ENCODE measurements around the gene GLCE.
"Not testable (repeated sequence)": the region's sequence is repeated elsewhere in the genome, so short reads cannot be mapped to it uniquely, and the experiment has no call there.

GLCE gene

DNA sequence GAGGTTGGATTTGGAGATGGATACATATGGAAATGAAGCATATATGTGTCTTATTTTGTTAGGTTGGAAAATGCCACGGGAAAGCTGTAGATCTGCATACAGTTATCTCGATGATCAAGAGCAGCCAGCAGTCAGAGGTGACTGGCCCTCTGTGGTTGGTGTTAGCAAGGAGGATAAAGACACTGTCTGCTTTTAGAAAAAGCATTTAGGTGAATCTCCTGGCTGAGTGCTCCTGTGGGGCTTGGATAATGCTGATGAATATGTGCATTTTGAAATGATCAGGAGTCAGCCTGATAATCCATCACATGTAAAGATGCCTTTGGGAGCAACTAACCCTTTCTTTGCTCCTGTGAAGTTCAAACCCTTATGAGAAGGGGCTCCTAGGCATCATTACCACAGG lies 24.9 kb upstream of the GLCE start:
- no peak for DNase-seq (ENCODE audit: low read depth, low spot score)

DNA sequence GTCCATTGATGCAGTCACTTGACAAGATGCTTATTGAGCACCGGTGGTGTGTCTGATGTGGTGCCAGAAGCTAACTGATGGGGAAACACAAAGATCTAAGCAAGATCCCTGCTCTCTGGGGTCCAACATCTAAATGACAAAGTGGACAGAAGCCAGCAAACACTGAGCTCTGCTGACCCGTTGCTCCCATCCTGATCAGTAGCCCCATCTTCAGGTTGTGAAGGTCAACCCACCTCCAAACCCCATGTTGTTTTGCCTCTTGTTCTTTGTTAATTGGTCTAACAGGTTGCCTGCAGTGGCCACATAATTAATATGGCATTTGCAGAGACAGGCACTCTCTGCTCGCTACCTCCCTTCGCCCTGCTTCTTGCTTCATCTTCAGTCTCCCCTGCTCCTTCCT lies 21.5 kb upstream of the GLCE start:
- DNase-seq (ENCODE audit: low read depth, low spot score), result no peak

DNA sequence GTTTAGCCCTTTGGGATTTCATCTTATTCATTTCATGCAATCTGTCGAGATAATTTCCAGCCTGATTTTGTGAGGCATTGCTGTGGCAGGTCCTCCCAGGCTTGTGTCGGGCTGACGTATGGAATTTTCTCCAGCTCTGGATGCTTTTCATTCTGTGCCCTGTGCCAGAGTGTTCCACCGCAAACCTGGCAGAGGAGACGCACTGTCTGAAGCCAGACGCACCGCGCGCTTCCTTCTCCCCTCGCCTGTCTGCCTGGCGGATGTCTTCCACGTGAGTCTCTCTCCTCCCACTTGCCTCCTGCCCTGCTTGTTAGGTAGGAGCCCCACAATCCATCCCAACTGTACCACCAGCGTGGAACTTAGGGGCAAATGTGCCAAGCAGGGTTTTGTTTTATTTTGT lies 20.1 kb upstream of the GLCE start:
- DNase-seq (ENCODE audit: low read depth, low spot score), result peak; percentile 62

DNA sequence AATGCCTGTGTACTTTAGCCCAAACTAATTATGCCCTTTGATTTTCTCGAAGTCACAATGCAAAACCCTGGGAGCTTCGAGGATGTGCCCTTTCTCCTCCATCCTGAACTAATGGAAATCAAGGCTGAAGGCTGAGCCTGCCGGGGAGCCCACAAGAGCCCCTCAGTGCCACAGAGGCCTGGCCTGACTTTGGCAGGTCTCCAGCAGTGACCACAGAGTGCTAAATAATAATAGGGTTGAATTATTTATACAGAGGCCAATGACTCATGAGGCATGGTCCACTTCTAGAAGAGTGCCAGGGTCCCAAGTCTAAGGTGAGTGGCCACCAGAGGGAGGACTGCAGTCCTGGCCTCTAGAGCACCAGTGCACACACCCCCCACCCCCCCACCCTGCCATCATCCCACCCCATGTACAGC lies 19.1 kb upstream of the GLCE start:
- peak; percentile 82 for DNase-seq (ENCODE audit: low read depth, low spot score)

DNA sequence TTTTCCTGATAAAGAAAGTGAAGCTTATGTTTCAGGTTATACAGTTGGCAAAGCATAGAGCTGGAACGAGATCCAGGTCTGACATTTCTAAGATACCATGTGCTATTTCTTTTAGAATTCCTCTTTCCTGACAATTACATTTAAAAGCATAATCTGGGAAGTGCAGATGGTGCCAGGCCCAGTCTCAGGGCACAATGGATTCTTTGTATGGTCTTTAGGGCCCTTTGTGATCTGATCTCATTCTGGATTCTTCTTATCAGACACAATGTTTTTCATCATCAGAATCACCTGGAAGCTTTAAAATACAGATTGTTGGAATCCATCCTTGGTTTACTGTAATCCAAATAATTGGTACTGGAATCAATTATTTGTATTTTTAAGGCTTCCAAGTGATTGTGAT lies 18.6 kb upstream of the GLCE start:
- DNase-seq (ENCODE audit: low read depth, low spot score), result no peak

DNA sequence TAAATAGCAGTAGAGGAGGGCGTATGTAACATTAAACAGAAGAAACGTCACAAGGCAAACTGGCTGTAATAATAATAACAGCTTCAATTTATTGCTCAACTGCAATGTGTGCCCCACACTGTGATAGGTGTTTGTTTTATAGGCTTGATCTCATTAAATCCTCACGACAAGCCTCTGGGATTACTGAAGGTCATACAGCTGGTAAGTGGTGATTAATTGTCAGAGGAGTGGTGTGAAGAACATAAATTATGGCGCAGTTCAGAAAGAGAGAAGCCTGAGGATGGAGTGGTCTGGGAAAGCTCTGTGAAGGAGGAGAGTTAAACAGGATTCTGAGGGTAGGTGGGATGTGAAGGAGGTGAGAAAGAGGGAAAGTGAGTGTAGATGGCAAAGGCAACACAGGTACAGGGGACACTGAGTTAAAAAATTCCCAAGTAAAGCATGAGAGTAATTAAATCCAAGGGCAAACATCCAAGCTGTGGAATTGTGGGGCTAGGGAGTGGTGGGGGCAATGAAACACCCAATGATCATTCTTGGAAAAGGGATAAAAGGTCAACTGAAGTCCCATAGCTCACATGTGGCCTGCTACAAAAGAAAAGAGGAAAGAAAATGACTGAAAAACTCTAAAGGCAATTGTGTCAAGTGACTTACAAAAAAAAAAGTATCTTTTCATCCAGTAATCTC lies 16.5 kb upstream of the GLCE start:
- DNase-seq (ENCODE audit: low read depth, low spot score), result no peak

DNA sequence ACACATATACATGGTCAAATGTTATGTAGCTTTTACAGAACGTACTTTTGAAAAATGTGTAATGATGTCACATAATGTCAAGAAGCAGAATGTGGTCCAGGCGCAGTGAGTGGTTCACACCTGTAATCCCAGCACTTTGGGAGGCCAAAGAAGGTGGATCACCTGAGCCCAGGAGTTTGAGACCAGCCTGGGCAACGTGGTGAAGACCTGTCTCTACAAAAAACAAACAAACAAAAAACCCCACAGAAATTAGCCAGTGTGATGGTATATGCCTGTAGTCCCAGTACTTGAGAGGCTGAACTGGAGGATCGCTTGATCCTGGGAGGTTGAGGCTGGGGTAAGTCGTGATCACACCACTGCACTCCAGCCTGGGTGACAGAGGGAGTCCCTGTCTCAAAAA lies 15.9 kb upstream of the GLCE start:
- DNase-seq (ENCODE audit: low read depth, low spot score), result no peak

DNA sequence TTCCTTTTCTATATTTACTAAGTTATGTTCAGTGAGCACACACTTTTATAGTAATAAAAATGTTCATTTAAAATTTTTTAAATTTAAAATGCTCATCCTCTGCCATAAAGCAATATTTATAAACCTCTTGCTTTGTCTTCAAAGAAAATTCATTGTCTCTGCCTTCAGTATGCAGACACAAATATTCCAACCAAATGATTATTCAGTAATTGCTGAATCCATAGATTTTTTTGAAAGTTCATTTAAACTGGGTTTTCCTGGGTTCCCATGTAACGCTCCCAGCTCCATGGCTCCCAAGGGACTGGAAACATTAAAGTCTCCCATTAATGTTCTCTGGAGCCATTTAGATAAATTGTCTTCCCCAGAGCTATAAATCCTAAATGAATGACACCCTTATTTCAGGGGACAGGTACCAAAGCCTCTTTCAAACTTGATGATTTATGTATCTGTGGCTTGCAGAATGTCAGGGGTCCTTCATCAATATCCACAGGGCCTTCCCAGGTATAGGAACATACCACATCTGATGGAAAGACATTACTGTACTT lies 15.2 kb upstream of the GLCE start:
- DNase-seq (ENCODE audit: low read depth, low spot score), result no peak

DNA sequence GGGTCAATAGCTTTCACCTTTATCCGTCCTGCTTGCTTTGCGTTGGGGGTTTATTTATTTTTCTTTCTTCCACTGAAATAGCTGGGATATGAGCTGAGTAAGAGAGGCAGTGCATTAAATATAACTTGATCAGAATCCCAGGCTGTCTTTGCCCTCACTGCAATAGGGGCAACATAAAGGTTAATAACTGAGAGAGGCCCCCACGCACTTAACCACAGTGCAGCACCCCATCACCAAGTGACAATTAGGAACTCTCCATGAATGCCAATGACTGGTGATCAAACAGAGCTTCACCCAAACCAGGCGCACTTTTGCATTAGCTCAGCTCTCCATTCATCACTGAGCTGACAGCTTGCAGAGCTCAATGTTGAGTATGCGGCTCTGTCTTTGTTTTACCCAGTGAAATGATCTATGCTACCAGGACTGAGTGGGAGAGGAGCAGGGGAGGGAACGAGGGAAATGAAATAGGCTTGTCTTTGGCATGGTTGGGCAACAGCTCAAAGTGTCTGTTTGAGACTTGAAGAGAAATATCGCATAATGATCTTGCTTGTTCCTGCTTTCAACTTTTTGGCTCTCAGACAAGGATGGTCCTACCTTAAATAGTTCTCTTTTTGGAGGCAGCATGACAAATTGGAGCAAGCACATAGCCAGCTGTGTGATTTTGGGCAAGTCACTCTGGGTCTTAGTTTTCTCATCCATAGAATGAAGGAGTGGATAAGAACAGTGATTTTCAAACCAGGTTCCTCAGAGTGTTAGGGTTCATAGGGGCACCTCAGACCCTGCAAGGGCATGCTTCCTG lies 14.5 kb upstream of the GLCE start:
- DNase-seq (ENCODE audit: low read depth, low spot score), result peak; percentile 37

DNA sequence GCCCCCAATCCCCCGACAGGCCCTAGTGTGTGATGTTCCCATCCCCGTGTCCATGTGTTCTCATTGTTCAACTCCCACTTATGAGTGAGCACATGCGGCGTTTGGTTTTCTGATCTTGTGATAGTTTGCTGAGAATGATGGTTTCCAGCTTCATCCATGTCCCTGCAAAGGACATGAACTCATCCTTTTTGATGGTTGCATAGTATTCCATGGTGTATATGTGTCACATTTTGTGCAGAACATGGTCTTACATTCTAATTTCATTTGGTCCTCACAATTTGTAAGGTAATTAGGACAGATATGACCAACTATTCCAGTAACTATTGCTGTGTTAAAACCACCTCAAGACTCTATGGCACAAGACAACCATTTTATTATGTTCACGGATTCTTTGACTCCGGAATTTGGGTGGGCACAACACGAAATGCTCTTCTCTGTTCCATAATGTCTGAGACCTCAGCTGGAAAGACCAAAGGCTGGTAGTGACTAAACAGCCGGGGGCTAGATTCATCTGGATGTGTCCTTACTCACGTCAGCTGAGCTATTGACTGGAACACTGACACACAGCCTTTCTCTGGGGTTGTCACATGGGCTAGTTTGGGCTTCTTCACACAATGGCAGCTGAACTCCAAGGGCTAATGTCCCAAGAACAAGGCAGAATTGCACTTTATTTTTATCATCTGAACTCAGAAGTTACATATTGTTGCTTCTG lies 13.6 kb upstream of the GLCE start:
- DNase-seq (ENCODE audit: low read depth, low spot score), result no peak

DNA sequence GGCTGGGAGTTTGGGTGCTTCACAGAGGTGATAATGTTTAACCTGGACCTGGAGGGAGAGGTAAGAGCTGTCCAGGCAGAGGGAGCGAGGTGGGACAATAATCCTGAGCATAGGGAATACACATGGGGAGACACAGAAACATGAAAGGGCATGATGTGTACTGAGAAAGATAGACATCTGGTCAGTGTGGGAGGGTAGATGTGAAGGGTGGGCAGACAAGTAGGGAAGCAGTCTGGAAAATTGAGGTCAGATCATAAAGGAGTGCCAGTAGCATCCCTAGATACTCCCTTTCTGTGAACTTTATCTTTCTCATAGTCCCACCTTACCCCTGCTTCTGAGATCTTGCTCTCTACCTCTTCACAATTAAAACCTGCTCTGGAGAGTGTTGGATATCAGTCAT lies 12.0 kb upstream of the GLCE start:
- DNase-seq (ENCODE audit: low read depth, low spot score), result no peak

DNA sequence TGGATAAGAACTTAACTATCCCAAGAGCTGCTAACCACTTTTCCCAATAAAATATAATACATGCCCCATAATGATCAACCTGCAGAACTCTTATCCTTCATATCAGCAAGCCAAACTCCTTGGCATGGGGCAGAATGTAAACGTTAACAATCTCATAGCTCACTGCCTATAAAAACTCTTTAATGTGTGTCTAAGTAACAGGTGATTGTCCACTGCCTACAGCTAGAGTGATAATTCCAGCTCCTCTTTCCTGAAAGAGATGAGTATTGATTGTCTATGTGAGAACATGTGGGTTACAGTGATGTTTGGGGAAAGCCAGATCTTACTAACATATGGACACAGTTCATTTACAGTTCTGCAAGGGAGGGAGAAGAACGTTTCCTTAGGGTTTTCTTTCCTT lies 11.3 kb upstream of the GLCE start:
- no peak for DNase-seq (ENCODE audit: low read depth, low spot score)

DNA sequence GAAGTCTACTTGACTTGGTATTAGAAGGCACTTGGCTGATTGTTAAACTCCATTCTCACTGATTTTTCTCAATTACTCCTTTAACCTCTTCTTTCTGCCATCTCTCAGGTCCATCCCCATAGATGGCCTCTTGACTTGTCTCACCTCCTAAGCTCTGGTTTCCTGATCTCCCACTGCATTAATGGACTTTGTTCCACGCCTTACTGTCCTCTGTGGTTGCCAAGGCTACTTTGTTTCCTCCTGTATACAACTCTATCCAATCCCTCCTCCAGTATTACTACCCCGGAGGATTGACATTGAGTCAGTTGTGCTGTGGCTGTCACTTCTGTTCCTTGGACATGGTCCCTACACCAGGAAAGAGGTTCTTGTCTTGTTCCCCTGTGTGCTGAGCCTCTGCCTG lies 10.6 kb upstream of the GLCE start:
- no peak for DNase-seq (ENCODE audit: low read depth, low spot score)

DNA sequence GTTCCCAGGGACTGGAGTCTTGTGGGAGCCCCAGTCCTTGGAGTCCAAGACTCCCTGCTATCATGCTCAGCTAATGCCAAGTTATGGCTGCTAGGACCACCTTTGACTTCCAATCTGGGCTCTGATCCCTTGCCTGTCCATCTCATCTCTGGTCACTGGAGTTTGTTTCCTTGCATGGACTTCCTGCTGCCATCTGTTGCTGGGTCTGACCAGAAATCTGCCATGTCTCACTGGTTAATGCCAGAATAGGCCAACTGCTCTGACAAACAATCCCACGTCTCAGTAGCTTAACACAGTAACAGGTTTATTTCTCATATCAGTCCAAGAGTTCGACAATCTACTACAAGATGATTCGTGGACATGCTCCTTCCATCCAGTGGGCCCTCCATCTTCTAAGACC lies 10.1 kb upstream of the GLCE start:
- DNase-seq (ENCODE audit: low read depth, low spot score), result no peak

DNA sequence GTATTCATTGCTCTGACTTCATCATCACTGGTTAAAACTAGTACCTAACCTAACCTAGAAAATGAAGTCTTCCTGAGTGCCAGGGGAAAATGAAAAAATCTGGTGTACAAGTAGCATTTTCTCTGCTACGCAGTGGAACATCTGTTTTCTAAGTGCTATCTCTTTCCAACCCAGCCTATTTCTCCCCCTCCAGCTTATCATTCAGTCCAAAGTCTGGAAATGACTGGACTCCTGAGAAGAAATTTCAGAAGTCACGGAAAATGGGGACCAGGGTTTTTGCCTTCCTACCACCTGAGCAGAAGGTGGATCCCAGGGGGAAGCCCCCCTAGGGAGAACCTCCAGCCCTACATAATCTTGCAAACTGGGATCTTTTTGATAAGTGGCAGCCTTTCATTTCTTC lies 9.6 kb upstream of the GLCE start:
- DNase-seq (ENCODE audit: low read depth, low spot score), result no peak

DNA sequence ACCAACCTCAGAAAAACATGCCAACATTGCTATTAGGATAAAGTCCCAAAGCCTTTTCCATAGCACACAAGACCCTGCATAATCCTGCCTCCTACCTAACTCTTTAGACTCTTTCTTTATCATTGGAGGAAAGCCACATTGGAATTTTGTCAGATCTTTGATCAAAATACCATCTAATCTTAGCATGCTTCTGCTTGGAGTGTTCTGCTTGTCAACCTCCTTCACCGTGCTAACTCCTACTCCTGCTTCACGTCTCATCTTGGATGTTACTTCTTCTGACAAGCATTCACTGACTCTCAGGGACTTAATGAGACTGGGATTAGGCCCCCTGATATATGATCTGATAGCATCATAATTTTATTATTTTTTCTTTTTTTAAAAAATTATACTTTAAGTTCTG lies 7.4 kb upstream of the GLCE start:
- no peak for DNase-seq (ENCODE audit: low read depth, low spot score)

DNA sequence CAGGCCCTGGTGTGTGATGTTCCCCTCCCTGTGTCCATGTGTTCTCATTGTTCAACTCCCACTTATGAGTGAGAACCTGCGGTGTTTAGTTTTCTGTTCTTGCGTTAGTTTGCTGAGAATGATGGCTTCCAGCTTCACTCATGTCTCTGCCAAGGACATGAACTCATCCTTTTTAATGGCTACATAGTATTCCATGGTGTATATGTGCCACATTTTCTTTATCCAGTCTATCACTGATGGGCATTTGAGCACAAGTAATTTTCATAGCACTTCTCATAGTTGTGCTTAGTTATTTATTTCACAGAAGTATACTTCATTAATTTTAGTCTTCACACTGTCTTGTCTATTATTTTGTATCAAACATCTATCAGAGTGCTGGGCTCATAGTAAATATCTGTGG lies 6.8 kb upstream of the GLCE start:
- not testable (repeated sequence) for DNase-seq (ENCODE audit: low read depth, low spot score)

DNA sequence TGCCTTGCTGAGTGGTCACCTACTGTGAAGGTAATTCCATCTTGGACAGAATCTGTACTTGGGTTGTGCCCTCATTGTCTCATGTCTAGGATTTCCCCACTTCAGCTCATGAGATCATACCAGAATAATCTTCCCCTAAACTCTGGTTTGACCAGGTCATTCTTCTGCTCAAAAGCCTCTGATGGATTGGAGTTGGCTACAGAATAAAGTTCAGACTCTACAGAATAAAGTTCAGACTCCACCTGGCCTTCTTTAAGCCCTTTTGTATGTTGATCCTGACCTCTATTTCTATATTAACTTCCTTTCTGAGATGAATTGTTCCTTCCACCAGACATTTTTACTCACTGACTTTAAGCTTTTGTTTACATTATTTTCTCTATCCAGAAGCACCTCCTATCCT lies 6.4 kb upstream of the GLCE start:
- no peak for DNase-seq (ENCODE audit: low read depth, low spot score)

DNA sequence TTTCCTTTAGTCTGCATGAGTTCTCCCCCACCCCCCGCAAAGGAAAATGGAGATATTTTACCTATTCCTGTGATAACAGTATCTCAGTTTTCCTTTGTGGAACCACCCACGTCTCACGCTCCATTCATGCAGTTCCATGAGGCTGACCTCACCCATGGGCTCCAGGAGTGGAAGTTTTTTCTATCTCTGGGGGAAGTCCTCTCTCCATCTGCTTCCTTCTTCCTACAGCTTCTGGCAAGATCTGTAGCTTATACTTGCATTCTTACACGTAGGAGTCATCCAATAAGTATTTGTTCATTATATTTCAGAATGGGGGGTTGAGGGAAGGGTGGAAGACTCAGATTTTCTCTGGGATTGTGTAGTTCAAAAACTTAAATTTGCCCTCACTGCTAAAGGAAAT lies 5.8 kb upstream of the GLCE start:
- DNase-seq (ENCODE audit: low read depth, low spot score), result peak; percentile 50

DNA sequence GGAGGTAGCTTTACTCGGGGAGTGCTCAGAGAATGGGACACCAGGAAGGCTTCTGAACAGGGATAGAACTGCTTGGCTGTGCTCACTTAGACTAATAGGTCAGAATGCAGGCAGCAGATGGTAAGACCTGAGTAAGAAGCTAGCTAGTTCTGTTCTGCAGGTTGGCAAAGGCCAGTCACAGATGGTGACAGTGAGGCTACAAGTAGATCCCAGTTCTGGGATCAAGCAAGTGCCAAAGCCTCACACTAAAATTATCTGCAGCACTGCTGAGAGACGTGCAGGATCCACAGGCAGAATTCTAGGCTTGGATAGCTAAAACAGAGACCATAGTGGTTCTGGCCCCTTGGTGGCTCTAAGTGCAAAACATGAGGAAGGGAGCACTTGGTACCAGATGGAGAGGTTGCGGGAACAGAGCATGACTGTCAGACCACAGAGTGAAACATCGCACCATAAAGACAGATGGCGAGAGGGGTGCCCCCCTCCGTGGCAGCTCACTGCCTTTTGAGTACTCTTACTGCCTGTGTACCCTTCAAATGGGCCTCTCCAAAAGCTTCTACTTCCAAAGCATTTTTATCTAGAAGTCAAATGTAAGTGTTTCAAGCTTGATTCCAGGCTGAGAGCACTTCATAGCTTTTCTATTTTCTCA lies 3.6 kb upstream of the GLCE start:
- DNase-seq (ENCODE audit: low read depth, low spot score), result no peak

DNA sequence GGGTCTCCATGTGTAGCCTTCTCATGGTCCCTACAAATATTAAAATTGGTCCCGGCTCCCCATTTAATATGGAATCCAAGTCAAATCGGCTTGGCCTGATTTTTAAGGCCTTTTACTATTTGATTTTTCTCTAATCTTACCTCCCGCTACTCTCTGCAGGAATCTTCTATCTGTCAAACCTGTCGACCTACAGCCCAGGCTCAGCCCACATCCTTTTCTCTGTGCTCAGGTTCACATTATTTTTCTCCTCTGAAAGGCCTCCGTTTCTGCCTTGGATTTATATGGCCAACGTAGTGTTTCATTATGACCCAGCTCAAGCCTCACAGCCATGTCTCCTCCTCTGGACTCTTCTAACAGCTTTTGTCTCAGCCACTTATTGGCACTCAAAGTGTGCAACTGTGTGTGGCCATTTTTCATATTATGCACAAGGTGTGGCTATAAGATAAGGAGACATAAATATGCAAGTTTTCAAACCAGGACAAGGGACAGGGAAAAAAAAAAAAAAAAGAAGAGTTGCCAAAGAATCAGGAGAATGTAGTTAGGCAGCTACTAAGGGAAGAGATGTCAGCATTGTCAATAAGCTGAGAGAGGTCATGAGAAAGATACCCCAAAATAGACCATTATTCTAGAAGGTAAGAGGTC lies 2.1 kb upstream of the GLCE start:
- no peak for DNase-seq (ENCODE audit: low read depth, low spot score)

DNA sequence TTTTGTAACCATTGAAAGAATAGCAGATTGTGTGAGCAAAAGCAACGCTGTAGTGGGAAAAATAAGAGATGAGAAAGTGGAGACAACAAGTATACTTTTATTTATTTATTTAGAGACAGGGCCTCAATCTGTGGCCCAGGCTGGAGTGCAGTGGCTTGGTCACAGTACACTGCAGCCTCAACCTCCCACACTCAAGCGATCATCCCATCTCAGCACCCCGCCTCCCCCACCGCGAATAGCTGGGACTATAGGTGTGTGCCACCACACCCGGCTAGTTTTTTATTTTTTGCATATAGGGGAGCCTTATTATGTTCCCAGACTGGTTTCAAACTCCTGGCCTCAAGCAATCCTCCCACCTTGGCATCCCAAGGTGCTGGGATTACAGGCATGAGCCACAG lies 1.6 kb upstream of the GLCE start:
- no peak for DNase-seq (ENCODE audit: low read depth, low spot score)

All from astrocyte of the hippocampus (primary cell).